Left cardiac atrium (tissue), 4 donors: ENCODE data around the gene COPZ2. TPM values are rescaled to one million over a fixed set of nuclear protein-coding genes. Genes with fewer than 3 reads are reported as not detected.
"Not testable (repeated sequence)": the region's sequence is repeated elsewhere in the genome, so short reads cannot be mapped to it uniquely, and the experiment has no call there.

ENCODE experiments used
- ATAC-seq, 2 donors: fragments of 200-7000 bp; cut with Tn5 transposase; one replicate each; pipeline ENCODE4 v1.9.1; 2020; ENCODE audit warnings: mild to moderate bottlenecking in 2 of 2, moderate library complexity in 2 of 2
- DNase-seq: peaks from one replicate; pipeline ENCODE4 v3.0.0-alpha.2; 2020
- intact Hi-C, 2 donors: fragments of 100-400 bp; cut with DNase I; formaldehyde crosslinking; loops; one replicate each; pipeline versions ENCODE4 v1.14.1 to v1.15.1; 2022 to 2023
- long read RNA-seq: library from polyadenylated mRNA; unstranded; transcript quantifications from one replicate; pipeline ENCODE4 v2.0.0, GENCODE V29; 2021
- total RNA-seq, 2 donors: library from RNA; stranded (reverse); fragmentation: NEBNext Ultra II Directional; extraction: Animal tissue kit (Norgen Biotek cat#: 25700); gene quantifications; one replicate each; pipeline ENCODE4 v1.2.1, GENCODE V29; 2021
- donor health status: DM: no; HTN: yes; CAD: no.
- donor health status: DM: no; HTN: yes; CAD: no; lungs with severe emphysema.
- donor health status: DM: yes; HTN: yes; CAD: no.
- donor health status: Dilated cardiomyopathy.

The COPZ2 gene, protein sequence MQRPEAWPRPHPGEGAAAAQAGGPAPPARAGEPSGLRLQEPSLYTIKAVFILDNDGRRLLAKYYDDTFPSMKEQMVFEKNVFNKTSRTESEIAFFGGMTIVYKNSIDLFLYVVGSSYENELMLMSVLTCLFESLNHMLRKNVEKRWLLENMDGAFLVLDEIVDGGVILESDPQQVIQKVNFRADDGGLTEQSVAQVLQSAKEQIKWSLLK
- 10 to 100 TPM; 50.5 to 54.0 TPM for total RNA-seq
- long read RNA-seq, result 0 reads

DNA sequence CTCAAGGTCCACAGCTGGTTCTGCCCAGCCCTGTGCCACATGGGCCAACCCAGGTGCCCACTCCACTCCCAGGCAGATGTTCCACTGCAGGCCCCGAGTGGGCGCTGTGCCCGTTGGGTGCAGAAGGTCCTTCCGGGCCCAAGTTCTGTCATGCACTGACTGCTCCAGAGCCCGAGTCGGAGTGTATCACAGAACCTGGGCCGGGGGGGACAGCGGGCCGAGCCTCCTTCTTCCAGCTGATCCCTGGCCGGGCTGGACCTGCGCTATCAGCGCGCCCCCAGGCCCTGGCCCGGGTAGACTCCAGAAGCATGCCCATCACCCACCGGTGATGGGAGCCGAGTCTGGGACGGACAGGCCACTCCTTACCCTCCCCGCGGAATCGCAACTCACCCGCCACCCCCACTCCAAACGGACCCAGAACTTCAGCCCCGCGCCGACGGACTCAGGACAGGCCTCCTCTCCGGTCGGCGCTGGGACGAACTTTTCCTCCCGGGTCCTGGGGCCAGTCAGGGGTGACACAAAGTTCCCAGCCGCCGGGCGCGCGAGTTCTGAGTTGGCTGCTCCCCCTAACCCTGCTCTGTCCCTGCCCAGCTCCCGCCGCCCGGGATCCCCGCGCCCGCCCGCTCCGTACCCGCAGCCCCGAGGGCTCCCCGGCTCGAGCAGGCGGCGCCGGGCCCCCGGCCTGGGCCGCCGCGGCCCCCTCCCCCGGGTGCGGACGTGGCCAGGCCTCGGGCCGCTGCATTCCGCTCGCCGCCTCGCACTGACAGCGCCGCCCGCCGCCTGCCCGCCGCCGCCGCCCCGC, at the start of gene COPZ2:
Gene COPZ2 (minus strand): TSS at position 762 of the 802 bp plus-strand sequence. CDS start 20 bp downstream, at position 742.
- DNase-seq (peak; percentile 75), ATAC-seq (peak; percentile 88 to 89)
- intact Hi-C loops, result no loop called here

DNA sequence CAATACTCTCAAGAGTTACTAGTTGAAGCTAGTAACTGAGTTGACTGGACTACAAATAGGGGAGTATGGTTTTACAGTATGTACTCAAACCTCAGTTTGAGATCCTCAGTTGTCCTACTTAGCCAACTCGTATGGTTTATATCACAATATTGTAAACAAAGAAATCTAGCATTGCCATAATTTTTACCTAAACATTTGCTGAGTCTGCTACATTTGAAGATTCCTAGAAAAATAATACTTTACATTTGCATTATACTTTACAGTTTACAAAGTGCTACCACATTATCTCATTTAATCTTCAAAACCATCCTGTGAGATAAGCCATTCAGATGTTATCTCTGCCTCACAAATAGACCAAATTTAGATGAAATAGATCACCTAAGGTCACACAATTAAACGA, 47.3 kb upstream of the COPZ2 start:
- DNase-seq (no peak), ATAC-seq (no peak)
- intact Hi-C loops, result no loop called here

DNA sequence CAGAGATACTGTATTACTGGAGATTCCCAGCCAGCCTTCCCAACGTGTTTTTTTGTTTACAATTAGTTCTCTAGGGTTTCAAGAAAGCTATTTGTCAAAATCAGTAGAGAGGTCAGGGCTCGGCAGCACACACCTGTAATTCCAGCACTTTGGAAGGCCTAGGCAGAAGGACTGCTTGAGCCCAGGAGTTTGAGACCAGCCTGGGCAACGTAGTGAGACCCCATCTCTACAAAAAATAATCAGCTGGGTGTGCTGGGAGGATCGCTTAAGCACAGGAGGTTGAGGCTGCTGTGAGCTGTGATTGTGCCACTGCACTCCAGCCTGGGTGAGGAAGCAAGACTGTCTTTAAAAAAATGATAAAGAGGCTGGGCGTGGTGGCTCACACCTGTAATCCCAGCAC, 44.3 kb upstream of the COPZ2 start:
- DNase-seq (no peak), ATAC-seq (no peak)
- intact Hi-C loops, result no loop called here

DNA sequence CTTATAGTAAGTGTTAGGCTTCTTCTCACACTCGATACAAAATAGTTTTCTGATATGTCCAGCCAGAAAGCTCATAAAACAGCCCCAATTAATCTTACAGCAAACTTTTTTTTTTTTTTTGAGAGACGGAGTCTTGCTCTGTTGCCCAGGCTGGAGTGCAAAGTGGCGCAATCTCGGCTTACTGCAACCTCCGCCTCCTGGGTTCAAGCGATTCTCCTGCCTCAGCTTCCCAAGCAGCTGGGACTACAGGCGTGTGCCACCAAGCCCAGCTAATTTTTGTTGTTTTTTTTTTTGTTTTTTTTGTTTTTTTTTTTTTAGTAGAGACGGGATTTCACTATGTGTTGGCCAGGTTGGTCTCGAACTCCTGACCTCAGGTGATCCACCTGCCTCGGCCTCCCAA, 39.6 kb upstream of the COPZ2 start:
- intact Hi-C loops, result loop anchor here in 1 of 2 donors (5.0 kb wide), 1 partner anchor 55 kb away; no protein-coding TSS in a partner anchor
- not testable (repeated sequence) for DNase-seq, ATAC-seq

DNA sequence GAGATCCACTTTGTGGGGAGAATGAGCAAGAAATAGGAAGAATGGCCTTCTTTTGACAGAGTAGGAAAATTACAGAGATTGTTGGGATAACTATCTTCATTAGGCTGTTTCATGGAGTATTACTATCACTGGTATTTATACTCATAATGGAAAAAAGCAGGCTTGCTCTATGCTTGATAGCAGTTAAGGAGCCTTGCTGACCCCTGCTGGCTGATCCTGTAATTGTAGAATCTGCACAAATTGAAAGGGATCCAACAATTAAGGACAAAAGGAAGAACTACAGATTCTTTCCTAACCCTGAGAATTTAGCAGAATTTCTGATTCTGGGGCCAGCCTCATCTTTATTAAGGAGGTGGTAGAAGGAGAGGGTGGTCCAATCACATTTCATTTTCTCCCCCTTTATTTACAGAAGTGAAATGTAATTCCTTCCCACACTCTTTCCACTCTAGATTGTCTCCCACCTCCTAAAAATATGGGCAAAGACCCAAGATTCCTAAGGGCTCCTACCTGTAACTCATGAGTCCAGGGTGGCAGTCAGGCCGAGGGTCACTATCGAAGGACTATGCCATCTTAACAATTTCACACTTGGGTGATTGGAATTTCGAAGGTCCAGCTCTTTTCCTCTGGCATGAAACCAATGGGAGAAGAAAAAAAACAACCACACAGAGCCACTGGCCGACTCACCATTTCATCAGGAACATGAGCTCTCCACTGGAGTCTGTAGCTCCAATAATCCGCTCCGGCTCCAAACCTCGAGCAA, 36.9 kb upstream of the COPZ2 start:
- intact Hi-C loops, result loop anchor here (1.0 to 5.0 kb wide), 3 partner anchors 48 to 58 kb away; no protein-coding TSS in a partner anchor
- ATAC-seq (peak; percentile 85 to 90), DNase-seq (peak; percentile 79)

DNA sequence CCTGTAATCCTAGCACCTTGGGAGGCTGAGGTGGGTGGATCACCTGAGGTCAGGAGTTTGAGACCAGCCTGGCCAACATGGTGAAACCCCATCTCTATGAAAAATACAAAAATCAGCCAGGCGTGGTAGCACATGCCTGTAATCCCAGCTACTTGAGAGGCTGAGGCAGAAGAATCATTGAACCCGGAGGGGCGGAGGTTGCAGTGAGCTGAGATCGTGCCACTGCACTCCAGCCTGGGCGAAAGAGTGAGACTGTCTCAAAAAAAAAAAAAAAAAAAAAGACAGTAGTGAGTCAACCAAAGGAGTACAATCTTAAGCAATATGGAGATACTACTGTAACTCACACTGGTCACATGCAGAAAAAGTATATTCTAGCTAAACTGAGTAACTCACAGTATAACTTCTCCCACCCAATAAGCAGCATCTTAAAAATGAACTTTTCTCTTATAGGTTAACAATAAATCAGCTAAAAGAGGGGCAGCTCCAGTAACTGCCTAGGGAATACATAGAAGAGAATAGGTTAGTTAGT, 36.0 kb upstream of the COPZ2 start:
- not testable (repeated sequence) for DNase-seq
- ATAC-seq, result peak in 1 of 2 donors; percentile 51
- intact Hi-C loops, result loop anchor here (1.0 to 2.0 kb wide), 2 partner anchors 47 kb away; no protein-coding TSS in a partner anchor

GRCh38 chr17:48072811-48073210, 35.2 kb upstream of the COPZ2 start:
- ATAC-seq, DNase-seq, intact Hi-C loops: not testable (repeated sequence)

GRCh38 chr17:48071654-48072053, 34.1 kb upstream of the COPZ2 start:
- DNase-seq (no peak), ATAC-seq (no peak)
- intact Hi-C loops, result no loop called here

DNA sequence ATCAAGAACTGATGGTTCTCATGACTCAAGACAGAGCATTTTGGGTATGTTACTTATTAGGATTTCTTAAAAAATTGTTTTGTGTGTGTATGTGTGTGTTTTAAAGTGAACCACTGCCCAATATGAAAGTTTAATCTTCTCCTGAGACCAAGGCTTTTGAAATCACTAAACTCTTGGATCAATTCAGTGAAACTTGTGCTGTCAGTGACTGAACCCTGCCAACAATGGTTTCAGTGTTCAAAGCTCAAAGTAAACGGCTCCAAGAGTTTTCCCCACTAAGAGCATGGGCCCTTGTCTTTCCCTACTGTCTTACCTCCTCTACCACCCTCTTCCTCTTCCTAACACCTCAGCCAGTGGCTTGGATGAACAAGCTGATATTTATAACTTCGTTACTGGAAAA, 32.6 kb upstream of the COPZ2 start:
- DNase-seq (no peak), ATAC-seq (no peak)
- intact Hi-C loops, result no loop called here

DNA sequence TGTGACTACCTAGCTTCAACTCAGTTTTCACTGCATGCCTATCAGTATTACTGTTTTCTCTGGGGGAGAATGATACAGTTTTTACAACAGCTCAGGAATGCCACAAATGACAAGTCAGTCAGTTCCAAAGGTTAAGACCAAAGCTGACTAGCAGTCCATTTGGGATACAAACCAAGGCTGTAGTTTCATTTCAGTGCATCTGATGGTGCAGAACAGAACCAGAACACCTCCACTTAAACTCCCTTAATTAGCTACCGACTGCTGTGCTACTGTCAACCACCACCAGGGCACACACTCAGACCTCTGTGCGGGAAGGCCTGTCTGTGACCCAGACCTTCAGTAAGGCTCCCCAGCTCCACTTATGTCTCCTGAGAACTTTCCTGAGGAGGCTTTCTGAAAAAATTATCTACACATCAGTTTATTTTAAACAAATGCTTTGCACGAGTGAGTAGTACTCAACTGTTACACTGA, 30.9 kb upstream of the COPZ2 start:
- ATAC-seq (peak in 1 of 2 donors; percentile 14), DNase-seq (no peak)
- intact Hi-C loops, result no loop called here

- ATAC-seq, intact Hi-C loops, DNase-seq: not testable (repeated sequence)
These were observed 30.2 kb upstream of the COPZ2 start for GRCh38 chr17:48067808-48068207.

- ATAC-seq (no peak), DNase-seq (no peak)
- intact Hi-C loops, result no loop called here
These were observed 29.6 kb upstream of the COPZ2 start for GRCh38 chr17:48067245-48067644.

DNA sequence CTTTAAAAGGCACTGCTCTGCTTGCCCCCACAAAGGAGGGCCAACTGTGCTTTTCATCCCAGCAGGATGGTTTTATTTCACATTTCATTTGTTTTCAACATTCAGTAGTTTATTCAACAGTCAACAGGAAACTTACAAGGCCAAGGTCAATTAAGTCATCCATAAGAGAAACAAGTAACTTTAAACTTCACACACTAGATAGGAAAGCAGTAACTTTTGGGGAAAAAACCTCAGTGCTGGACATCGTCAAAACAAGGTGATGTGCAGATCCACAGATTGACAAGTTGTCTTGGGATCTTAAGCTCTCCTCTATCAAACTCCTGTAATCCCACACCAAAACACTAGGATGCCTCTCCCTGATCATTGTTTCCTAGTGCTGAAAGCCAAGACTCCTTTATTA, 29.1 kb upstream of the COPZ2 start:
- DNase-seq, result no peak
- intact Hi-C loops, result no loop called here
- no peak for ATAC-seq

GRCh38 chr17:48066192-48066591, 28.6 kb upstream of the COPZ2 start:
- intact Hi-C loops, result no loop called here
- ATAC-seq, result no peak
- no peak for DNase-seq

- intact Hi-C loops, result no loop called here
- no peak for ATAC-seq
These were observed 27.0 kb upstream of the COPZ2 start for GRCh38 chr17:48064638-48065037.

GRCh38 chr17:48062273-48062672, 24.7 kb upstream of the COPZ2 start:
- intact Hi-C loops, result no loop called here
- ATAC-seq, result no peak
- no peak for DNase-seq

More at GRCh38 chr17:48064638-48065037, 27.0 kb upstream of the COPZ2 start:
- DNase-seq, result no peak

GRCh38 chr17:48060249-48060648, 22.7 kb upstream of the COPZ2 start:
- DNase-seq (no peak), ATAC-seq (peak in 1 of 2 donors; percentile 21)
- intact Hi-C loops, result no loop called here

DNA sequence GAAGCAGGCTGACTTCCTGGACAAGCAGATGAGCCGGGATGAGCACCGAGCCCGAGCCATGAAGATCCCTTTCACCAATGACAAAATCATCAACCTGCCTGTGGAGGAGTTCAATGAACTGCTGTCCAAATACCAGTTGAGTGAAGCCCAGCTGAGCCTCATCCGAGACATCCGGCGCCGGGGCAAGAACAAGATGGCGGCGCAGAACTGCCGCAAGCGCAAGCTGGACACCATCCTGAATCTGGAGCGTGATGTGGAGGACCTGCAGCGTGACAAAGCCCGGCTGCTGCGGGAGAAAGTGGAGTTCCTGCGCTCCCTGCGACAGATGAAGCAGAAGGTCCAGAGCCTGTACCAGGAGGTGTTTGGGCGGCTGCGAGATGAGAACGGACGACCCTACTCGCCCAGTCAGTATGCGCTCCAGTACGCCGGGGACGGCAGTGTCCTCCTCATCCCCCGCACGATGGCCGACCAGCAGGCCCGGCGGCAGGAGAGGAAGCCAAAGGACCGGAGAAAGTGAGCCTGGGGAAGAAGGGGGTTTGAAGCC, 21.6 kb upstream of the COPZ2 start:
- ATAC-seq (no peak), DNase-seq (no peak)
- intact Hi-C loops, result no loop called here
